HG03575 (cell line): ENCODE measurements around the gene MIPEP.

ENCODE experiments used
- ATAC-seq: cut with Tn5 transposase; IDR thresholded peaks from one replicate; pipeline ENCODE4 v1.9.1; 2021; ENCODE audit not compliant: unreplicated experiment, insufficient number of reproducible peaks, low FRiP score; ENCODE audit errors: extremely low read depth

MIPEP gene

DNA sequence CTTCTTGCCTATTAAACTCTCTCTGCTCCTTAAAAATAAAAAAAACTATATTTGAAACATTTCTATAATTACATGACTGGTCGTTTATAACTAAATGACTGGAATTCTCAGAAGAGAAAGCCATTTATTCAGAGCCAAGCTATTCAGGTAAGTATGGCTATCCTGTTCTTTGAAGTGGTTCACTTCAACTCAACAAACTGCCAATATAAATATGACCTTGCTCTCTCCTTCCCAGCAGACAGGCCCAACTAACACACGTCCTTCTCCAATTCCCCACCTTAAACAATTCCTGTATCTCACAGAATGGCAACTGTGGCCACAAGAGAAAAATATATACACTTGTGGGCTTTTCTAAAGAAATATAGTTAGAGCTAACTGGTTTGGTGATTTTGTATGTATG is 153.9 kb downstream of the MIPEP start:
- no peak for ATAC-seq

DNA sequence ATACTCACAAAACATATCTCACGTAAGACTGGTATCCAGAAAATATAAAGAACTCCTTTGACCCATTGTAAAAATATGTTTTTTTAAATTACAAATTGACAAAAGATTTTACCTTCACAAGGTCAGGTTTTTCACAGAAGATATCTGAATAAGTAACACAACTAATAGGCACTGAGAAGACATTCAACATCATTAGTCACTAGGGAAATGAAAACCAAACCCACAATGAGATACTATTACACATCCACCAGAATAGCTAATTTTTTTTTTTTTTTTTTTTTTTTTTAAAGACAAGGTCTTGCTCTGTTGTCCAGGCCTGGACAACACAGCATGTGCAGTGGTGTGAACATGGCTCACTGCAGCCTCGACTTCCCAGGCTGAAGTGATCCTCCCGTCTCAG is 157.5 kb downstream of the MIPEP start:
- no peak for ATAC-seq

DNA sequence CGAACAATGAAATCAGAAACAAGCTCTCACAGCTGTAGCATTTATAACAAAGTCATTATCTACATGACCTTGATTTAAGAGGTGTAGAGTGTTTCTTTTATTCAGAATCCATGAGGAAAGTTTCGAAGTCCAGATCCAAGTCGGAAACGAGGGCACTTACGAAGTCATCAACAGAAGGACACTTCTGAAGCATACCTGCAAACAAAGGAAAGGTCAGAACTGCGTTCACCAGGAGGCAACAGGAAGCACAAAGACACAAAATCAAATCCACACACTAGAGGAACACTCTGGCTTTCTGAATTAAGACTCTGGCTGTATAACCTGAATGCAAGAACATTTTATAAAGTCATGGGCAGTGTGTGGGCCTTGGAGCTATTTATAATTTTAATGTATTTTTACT is 158.9 kb downstream of the MIPEP start:
- no peak for ATAC-seq

- ATAC-seq = no peak
Measured at GRCh38 chr13:23729531-23729930, 159.7 kb downstream of the MIPEP start.

DNA sequence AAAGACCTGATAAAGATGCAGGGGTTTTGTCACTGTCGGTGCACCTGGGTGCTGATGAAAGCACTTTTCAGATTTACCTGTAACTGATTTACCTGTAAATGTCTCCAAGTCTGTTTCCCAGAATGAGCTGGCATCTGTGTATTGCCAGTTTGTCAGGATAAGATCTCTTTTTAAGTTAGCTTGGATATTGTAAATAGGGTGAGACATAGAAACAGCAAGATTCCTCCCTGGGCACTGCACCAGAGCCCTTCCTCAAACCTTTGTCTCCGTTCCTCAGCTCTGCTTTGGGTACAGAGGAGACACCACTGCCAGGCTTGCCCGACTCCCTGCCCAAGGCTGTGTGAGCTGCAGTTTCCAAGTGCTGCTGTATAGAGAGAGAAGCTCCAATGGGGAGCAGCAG is 160.4 kb downstream of the MIPEP start:
- no peak for ATAC-seq

GRCh38 chr13:23725922-23726321 is 163.3 kb downstream of the MIPEP start:
- ATAC-seq = no peak

- ATAC-seq = no peak
Measured at GRCh38 chr13:23724196-23724970, 164.8 kb downstream of the MIPEP start.

GRCh38 chr13:23723471-23723870 is 165.7 kb downstream of the MIPEP start:
- ATAC-seq = no peak

GRCh38 chr13:23722726-23723453 is 166.3 kb downstream of the MIPEP start:
- ATAC-seq = no peak

DNA sequence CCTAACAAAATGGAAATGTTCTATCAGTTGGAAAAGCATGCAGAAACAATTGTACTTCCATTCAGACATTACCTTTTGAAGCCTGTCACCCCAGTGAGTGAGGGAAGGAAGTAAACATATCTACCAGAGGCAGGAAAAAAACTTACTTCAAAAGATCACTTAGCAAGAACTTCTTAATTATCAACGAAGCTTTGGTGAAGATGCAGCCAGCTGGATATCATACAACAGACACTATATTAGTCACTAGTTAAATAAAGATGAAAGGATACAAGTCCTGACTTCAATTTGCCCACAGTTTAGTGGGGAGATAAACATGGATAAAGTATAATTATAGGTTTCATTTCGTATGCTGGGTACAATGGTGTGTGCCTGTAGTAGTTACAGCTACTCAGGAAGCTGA is 170.2 kb downstream of the MIPEP start:
- ATAC-seq = no peak

DNA sequence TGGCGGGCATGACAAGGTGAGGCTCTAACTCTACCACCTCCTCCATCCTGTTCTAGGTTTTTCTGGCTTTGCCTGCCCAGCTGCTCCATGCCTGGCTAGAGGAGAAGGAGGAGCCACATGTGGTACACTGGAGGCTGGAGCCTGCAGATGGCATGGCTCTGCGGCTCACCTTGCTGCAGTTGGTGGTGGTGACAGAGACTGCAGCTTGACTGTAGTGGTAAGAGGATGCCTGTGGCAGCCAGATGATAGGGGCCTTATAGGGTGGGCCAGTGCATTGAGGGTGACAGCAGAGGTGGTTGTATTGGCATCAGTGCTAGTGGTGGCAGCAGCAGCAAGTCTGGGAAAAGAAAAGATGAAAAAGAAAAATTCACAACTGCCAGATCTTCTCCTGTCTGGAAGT is 172.8 kb downstream of the MIPEP start:
- no peak for ATAC-seq

GRCh38 chr13:23715762-23716235 is 173.4 kb downstream of the MIPEP start:
- ATAC-seq = no peak

- no peak for ATAC-seq
Measured at GRCh38 chr13:23715092-23715761, 174.0 kb downstream of the MIPEP start.

- no peak for ATAC-seq
Measured at GRCh38 chr13:23714672-23715071, 174.5 kb downstream of the MIPEP start.

GRCh38 chr13:23711355-23711754 is 177.8 kb downstream of the MIPEP start:
- ATAC-seq = no peak

GRCh38 chr13:23710366-23710765 is 178.8 kb downstream of the MIPEP start:
- no peak for ATAC-seq

DNA sequence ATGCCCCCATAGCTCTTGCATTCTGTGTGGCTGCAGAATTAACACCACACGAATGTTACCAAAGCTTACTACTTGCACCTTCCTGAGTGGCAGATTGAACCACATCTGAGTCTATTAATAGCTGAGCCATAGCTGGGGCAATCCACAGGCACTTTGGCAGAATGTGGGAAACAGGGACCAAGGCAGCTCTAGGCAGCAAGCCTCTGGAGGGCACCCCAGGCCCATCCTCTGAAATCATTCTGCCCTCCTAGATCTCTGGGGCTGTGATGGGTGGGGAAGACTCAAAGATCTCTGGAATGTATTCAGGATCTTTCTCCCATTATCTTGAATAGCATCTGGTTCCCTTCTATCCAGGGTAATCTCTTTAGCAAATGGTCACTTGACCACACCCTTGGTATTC is 179.7 kb downstream of the MIPEP start:
- ATAC-seq = no peak

DNA sequence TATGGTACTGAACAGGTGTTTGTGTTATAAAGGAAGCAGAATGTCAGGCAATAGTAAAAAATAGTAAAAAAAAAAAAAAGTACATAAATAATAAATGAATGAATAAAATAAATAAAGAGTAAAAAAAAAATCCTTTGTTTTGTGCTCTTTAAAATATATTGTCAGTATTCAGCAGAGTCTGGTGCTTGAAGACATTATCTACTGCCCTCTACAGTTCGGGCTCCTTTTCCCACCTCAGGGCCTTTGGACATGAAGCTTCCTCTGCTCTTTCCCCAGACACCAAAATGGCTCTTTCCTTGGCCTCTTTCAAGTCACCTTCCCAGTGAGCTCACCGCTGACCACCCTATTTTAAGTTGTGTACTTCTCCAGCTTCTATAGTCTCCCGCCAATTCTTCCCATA is 181.5 kb downstream of the MIPEP start:
- ATAC-seq = no peak

DNA sequence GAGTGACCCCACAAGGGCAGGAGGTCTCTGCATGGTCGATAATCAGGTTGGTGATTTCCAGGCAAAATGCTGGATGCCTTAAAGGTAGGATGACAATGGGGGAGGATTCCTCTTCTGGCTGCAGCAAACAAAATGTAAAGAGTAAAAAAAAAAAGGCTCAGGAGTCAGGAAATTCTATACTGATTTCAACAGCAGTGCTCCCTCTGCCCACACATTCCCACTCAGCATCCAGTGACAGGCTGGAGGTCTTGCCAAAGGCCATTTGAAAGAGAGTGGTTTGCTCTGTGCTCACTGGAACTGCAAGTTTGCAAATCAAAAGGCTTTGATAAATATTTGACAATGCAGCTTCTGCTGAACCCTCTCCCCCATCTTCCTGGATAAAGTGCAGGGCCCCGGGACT is 183.6 kb downstream of the MIPEP start:
- ATAC-seq = no peak
